NCI-H2227 treated with DMSO at 0.1 percent for 48 hours (cell line): Measurements from ENCODE around the gene MECP2.

Experiments
- DNase-seq: peaks from one replicate; lab custom pipeline; 2025; lab: John Stamatoyannopoulos, UW

MECP2 gene

GRCh38 chrX:154033848-154034247 is 63.7 kb downstream of the MECP2 start:
- DNase-seq, result no peak

- DNase-seq, result no peak
Observed at GRCh38 chrX:154032653-154033052, 64.9 kb downstream of the MECP2 start.

DNA sequence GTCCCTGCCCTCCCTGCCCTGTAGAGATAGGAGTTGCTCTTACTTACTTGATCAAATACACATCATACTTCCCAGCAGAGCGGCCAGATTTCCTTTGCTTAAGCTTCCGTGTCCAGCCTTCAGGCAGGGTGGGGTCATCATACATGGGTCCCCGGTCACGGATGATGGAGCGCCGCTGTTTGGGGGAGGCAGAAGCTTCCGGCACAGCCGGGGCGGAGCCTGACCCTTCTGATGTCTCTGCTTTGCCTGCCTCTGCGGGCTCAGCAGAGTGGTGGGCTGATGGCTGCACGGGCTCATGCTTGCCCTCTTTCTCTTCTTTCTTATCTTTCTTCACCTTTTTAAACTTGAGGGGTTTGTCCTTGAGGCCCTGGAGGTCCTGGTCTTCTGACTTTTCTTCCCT is 65.4 kb downstream of the MECP2 start:
- DNase-seq, result no peak

GRCh38 chrX:154030715-154031305 is 66.7 kb downstream of the MECP2 start:
- no peak for DNase-seq

DNA sequence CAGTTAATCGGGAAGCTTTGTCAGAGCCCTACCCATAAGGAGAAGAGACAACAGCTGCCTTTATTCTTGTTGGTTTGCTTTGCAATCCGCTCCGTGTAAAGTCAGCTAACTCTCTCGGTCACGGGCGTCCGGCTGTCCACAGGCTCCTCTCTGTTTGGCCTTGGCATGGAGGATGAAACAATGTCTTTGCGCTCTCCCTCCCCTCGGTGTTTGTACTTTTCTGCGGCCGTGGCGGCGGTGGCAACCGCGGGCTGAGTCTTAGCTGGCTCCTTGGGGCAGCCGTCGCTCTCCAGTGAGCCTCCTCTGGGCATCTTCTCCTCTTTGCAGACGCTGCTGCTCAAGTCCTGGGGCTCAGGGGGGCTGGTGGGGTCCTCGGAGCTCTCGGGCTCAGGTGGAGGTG is 67.3 kb downstream of the MECP2 start:
- no peak for DNase-seq

- no peak for DNase-seq
Observed at GRCh38 chrX:154029439-154029838, 68.1 kb downstream of the MECP2 start.

DNA sequence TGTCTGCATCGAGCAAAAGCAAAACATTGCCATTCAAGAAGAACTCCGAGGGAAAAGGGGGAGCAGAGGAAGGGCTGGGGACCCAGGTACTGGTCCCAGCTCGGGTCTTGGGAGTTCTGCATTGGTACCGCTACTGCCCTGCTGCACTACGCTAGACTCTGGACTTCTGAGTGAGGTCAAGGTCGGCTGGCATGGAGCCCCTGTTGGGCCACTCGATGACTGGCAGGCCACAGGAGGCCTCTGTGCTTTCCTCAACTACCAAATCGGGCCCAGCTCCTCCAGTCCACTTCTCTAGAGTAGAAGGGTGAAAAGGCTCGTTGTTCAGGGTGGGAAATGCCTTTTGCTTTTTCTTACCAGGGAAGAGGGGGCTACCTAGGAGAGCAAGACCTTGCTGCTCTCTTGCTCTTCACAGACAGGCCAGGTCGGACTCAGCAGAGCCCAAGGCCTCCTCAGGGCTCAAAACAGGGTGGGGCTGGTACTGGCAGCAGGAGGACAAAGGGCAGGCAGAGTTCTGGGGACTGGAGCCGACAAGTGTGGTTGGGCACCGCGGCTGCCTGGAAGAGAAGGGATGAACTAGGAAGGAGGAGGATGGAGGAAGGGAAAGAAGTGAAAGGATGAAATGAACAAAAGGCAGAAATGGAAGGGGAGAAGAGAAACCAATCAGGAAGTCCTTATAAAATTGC is 68.9 kb downstream of the MECP2 start:
- DNase-seq, result no peak

- DNase-seq, result no peak
Observed at GRCh38 chrX:154027986-154028385, 69.5 kb downstream of the MECP2 start.

GRCh38 chrX:154027022-154027402 is 70.5 kb downstream of the MECP2 start:
- no peak for DNase-seq

- no peak for DNase-seq
Observed at GRCh38 chrX:154026136-154027021, 71.1 kb downstream of the MECP2 start.

DNA sequence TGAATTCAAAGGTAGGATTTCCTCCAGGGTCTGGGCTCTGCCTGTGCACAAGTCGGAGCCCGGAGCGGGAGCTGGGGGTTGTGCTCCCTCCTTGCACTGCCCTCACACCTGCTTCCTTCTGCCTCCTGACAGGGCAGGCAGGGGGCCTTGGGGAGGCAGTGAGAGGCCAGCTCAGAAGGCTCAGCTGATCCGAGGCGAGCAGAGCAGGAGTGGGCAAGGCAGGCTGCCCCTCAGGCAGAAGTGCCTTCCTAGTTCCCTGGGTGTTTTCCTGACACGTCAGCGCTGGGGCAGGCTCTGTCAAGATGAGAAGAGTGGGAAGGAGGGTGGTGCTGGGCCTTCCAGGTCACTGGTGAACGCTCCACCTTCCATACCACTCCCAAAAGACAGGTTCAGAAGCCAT is 72.3 kb downstream of the MECP2 start:
- DNase-seq, result no peak

DNA sequence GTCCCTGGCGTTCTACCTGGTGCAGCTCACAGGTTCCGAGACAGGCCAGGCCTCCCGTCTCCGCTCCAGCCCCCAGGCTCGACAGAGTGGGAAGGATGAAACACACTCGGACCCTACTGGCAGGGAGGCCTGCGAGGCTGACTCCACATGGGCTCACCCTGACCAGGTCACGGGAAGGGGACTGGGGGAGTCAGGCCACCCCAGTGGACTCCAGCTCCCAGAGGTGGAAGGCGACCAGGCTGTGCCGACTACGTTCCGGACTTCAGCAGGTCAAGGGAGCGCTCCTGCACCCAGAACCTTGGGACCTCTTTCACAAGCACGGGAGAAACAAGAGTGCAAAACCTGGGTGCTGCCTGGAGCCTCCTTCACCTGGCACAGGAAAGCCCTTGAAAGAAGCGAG is 73.2 kb downstream of the MECP2 start:
- no peak for DNase-seq

GRCh38 chrX:154023276-154024000 is 74.1 kb downstream of the MECP2 start:
- DNase-seq, result no peak

- DNase-seq, result no peak
Observed at GRCh38 chrX:154022108-154022507, 75.4 kb downstream of the MECP2 start.

DNA sequence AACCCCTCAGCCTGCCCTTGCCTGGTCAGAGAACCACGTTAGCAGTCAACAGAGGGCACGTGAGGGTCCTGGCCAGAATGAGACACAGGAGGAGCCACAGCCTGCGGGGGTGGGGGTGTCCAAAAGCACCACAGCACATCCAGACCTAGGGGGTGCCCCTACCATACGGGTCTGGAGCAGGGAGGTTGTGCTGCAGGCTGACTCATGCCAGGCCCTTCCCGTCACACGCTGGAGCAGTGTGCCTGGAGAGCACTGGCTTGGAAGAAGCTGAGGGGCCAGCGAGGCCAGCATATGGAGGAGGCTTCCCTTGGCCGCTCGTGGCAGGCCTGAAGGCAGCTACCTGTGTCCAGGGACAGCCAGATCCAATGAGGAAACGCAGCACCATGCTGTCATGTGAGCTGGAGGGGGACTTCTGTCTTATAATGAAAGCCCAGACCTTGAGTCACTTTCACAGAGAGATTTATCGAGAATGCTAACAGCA is 76.3 kb downstream of the MECP2 start:
- DNase-seq, result no peak

- DNase-seq, result no peak
Observed at GRCh38 chrX:154020536-154021115, 76.9 kb downstream of the MECP2 start.

DNA sequence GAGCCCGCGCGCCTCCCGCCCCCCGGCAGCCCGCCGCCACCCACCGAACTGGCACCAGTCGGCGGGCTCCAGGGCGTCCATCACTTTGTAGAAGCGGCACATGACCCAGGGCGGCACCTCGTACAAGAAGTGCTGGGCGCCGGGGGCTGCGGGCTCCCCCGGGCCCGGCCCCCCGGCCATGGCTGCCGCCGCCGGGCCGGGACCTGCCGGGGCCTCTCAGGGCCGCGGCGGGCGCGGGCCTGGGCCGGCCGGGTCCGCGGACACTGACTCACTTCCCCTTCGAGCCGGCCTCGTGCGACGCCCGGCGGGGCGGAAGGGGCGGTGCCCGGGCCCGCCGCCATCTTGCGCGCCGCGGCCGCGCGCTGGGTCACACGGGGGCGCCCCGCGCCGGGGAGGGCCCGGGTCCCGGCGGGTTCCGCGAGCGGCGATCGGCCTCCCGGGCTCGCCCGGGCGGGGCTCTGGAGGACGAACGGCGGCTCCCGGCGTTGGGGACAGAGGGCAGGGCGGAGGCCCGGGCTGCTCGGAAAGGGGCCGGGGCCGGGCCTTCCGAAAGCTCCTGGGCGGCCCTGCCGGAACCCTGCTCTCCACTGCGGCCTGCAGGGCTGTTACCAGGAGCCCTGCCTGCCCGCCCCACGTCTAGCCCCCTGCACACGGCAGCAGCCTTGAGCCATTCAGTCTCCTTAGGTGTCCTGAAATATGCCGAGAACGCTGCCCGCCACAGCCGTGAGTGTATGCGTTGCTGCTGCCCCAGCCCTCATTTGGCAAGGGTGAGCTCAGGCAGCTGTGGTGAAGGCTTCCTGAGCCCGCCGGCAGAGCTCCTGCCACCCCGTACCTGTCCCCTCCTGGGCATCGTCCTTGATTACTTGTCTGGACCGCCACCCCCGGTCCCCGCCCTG is 77.6 kb downstream of the MECP2 start, which contains the start of gene IRAK1:
Gene IRAK1 (minus strand): TSS at position 270 of the 896 bp plus-strand sequence. CDS start 90 bp downstream, at position 180.
- DNase-seq, result peak; percentile 22

DNA sequence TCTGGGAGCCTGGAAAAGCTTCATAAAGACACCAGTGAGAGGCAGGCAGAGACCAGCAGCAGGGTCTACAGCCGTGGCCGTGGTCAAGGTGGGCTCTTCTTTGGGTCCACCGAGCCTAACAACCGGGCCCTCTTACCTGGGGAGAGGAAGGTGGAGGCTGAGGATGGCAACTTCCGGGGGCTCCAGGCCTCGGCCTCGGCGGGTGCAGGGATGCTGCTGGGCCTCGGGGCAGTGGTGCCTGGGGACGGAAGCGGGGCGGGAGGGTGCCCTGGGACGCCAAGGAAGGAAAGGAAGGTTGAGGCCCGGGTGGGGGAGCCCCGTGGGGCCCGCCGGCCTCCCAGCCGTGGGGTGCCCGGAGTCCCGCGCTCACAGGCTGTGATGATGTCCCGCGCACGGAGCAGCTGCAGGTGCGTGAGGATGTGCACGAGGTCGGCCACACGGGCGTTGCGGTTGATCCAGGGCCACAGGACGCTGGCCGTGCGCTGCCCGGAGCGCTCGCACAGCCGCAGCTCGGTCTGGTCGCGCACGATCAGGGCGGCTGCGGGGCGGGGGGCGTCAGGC is 78.4 kb downstream of the MECP2 start:
- DNase-seq, result no peak

- DNase-seq, result no peak
Observed at GRCh38 chrX:154018518-154019060, 78.9 kb downstream of the MECP2 start.
